GM12891 (cell line): ENCODE results near the gene CACNG7.

Experiments
- DNase-seq: peaks from one replicate; pipeline ENCODE4 v3.0.0; 2011; ENCODE audit warnings: low spot score; ENCODE audit not compliant: insufficient read length
- FAIRE-seq: peaks from 2 replicates; lab custom pipeline; 2011; peaks lifted over from hg19 to GRCh38; lab: Jason Lieb, UNC
- PAX5 ChIP-seq: IDR thresholded peaks from 2 replicates; pipeline ENCODE4 v1.6.1; 2011; ENCODE audit warnings: low read length, moderate library complexity, mild to moderate bottlenecking; ENCODE audit not compliant: insufficient read depth, severe bottlenecking
- POLR2A ChIP-seq: IDR thresholded peaks from 2 replicates; pipeline ENCODE4 v1.6.1; 2011; ENCODE audit warnings: low read depth, low read length, control low read depth
- POLR2AphosphoS5 ChIP-seq: IDR thresholded peaks from 2 replicates; pipeline ENCODE4 v1.6.1; 2011; ENCODE audit warnings: low read depth, low read length, control low read depth
- POU2F2 ChIP-seq: IDR thresholded peaks from 2 replicates; pipeline ENCODE4 v1.6.1; 2011; ENCODE audit warnings: low read depth, mild to moderate bottlenecking, control low read depth, low read length, moderate library complexity
- SPI1 ChIP-seq: IDR thresholded peaks from 2 replicates; pipeline ENCODE4 v1.6.1; 2011; ENCODE audit warnings: low read depth, low read length, control low read depth
- TAF1 ChIP-seq: IDR thresholded peaks from 2 replicates; pipeline ENCODE4 v1.6.1; 2011; ENCODE audit warnings: low read depth, low read length, control low read depth

Gene CACNG7

GRCh38 chr19:53951436-53951835 is 42.4 kb downstream of the CACNG7 start:
- DNase-seq (no peak), FAIRE-seq (no peak)
- TF ChIP-seq POU2F2 = no peak
- TF ChIP-seq SPI1 = no peak
- no peak for TF ChIP-seq POLR2AphosphoS5
- no peak for TF ChIP-seq TAF1
- no peak for TF ChIP-seq POLR2A
- no peak for TF ChIP-seq PAX5

DNA sequence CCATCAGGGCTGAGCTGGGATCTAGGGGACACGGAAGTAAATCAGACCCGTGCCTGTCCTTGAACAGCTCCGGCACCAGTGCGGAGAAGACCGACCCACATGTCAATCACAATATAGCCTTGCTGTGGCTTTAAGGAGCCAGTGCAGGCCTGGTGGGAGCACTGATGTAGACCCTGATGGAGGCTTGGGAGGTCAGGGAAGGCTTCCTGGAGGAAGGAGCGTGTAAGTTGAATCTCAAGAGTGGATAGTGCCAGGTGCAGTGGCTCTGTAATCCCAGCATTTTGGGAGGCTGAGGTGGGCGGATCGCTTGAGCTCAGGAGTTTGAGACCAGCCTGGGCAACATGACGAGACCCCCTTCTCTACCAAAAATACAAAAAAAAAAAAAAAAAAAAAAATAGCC is 42.9 kb downstream of the CACNG7 start:
- no peak for TF ChIP-seq TAF1
- TF ChIP-seq POLR2AphosphoS5 = no peak
- TF ChIP-seq SPI1 = no peak
- no peak for TF ChIP-seq PAX5
- TF ChIP-seq POLR2A = no peak
- no peak for TF ChIP-seq POU2F2
- FAIRE-seq (no peak), DNase-seq (no peak)

- no peak for DNase-seq
- TF ChIP-seq POLR2AphosphoS5 (no peak), TAF1 (no peak)
- no peak for FAIRE-seq
Measured at GRCh38 chr19:53953383-53953782, 44.3 kb downstream of the CACNG7 start.

DNA sequence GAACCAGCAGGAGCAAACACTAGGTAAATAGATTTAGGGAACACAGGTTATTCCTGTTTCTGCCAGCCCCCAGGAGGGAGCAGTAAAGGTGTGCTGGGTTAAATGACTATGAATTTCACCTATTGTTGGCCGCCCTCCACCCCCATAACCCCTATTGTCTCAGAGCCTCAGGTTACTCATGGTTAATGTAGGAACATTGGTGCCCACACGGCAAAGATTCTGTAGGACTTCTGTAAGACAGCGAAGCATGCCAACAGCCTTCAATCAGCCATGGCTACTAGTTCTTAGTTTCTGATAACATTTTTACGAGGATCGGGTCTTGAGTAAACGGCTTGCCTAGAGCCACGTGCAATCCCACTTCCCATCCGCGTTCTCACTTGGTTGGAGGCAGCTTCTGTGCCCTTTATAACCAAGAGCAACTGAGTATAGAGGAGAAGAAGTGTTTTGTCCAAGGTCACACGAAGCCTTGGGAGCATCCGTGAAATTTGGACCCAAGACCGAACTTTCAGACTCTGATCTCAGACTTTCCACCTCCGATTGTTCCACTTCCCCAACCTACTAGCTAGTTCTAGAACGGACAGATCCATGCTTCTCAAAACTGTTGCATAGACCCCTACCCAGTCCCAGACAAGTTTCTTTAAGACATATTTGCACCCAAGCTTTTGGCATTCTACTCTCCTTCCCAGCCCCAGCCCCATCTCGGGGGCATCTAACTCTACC is 48.5 kb downstream of the CACNG7 start:
- no peak for DNase-seq
- no peak for FAIRE-seq
- TF ChIP-seq POLR2A (no peak), PAX5 (no peak), POU2F2 (no peak), TAF1 (no peak), POLR2AphosphoS5 (no peak), SPI1 (no peak)

DNA sequence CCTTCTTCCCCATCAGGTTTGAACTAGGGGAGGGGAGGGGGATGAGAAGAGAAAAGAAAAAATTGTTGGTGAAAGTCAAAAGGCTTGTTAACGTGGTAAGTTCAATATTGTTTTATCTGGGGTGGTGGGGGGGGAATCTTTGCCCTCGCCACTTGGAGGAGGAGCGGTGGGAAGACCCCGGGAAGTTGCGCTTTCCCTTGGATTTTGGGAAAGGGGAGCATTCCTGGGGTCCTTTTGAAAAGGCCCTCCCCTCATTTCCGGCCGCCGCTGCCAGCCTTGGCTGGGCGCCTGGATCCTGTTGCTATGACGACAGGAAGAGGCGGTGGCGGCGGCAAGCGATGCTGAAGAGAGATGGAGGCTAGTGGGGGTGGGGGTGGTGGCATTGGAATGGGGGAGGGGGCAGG is 49.1 kb downstream of the CACNG7 start:
- DNase-seq (no peak), FAIRE-seq (no peak)
- TF ChIP-seq TAF1 = no peak
- no peak for TF ChIP-seq POU2F2
- no peak for TF ChIP-seq POLR2A
- no peak for TF ChIP-seq POLR2AphosphoS5
- no peak for TF ChIP-seq SPI1
- TF ChIP-seq PAX5 = no peak

- FAIRE-seq = no peak
- no peak for DNase-seq
- TF ChIP-seq SPI1 = no peak
- no peak for TF ChIP-seq PAX5
- TF ChIP-seq TAF1 = no peak
- no peak for TF ChIP-seq POU2F2
- TF ChIP-seq POLR2AphosphoS5 = no peak
- TF ChIP-seq POLR2A = no peak
Measured at GRCh38 chr19:53958823-53959757, 50.0 kb downstream of the CACNG7 start.

- FAIRE-seq = no peak
- DNase-seq = no peak
- no peak for TF ChIP-seq SPI1
- no peak for TF ChIP-seq TAF1
- TF ChIP-seq POU2F2 = no peak
- no peak for TF ChIP-seq PAX5
- no peak for TF ChIP-seq POLR2A
Measured at GRCh38 chr19:53960187-53960586, 51.1 kb downstream of the CACNG7 start.

GRCh38 chr19:53960886-53961285 is 51.8 kb downstream of the CACNG7 start:
- FAIRE-seq (no peak), DNase-seq (no peak)
- TF ChIP-seq POLR2A (no peak), PAX5 (no peak), POLR2AphosphoS5 (no peak), POU2F2 (no peak), SPI1 (no peak), TAF1 (no peak)

- FAIRE-seq (no peak), DNase-seq (no peak)
- TF ChIP-seq POLR2AphosphoS5 (no peak), TAF1 (no peak), PAX5 (no peak), SPI1 (no peak), POU2F2 (no peak), POLR2A (no peak)
Measured at GRCh38 chr19:53961523-53962356, 52.7 kb downstream of the CACNG7 start.

DNA sequence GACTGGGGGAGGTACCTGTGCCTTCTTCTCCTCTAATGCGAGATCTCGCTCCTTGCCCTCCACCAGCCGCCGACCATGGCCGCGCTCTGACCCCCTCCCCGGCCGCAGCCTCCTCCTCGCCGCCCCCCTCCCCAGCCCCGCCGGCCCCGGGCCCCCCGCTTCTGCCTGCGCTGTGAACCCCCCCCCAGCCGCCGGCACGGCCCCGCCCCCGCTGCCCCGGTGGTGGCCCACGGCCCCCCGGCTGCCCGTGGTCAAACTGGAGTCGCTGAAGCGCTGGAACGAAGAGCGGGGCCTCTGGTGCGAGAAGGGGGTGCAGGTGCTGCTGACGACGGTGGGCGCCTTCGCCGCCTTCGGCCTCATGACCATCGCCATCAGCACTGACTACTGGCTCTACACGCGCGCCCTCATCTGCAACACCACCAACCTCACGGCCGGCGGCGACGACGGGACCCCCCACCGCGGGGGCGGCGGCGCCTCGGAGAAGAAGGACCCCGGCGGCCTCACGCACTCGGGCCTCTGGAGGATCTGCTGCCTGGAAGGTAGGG is 53.9 kb downstream of the CACNG7 start, which contains the start of gene CACNG8:
Gene CACNG8, plus strand, starts transcription at position 51 of the 545 bp plus-strand sequence.
- TF ChIP-seq POU2F2 (no peak), SPI1 (no peak), PAX5 (no peak), POLR2AphosphoS5 (no peak)
- FAIRE-seq (no peak), DNase-seq (no peak)
